ENCODE results near the gene ZNF777.

ZNF777 gene

DNA sequence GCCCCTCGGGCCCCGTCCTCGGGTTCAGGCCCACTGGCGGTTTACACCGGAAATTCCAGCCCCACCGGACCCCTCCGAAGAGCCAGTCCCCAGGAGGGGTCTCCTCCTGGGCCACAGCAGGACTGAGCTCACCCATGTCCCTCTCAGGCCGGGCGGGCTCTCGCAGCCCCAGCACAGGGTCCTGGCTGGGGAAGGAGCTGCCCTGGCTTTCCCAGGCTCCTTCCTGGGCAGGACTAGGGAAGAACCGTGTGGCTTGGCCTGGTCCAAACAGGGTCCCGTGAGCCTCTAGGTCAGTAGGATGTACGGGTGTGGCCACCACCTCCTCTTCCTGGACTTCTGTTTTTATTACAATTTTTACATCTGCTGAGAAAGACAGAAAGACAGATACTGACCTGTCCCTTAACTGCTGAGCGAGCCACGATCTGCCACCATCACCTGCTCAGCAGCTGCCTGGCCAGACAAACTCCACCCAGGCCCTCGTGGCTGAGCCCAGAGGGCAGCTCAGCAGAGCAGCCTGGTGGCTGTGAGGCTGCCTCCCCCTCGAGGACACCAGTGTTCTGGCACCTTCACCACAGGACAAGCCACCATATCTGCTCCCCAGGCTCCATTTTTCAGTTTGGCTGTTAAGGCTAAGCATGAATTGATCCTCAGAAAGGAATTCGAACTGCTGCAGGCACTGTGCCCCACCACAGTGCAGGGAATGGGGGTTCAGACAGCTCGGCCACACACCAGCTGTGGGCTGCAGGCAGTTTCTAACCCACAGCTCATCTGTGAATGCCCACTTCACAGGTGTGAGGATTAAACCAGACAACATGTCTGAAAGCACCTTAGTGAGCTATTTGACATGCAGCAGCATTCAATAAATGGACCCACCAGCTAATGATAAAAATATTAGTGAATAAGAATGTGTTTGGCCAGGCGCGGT lies 14.5 kb upstream of the ZNF777 start:
- WGBS, result 95% methylated on average over 21 of the region's 21 CpGs
- Histone ChIP-seq H3K36me3 (ENCODE audit: insufficient read depth, low read length) (peaks cover 58% of the 10 kb centered on the region), H3K4me1 (ENCODE audit: insufficient read depth, low read length) (peaks cover 6% of the 10 kb centered on the region; the same call in 1 of the 2 replicates), H3K4me3 (ENCODE audit: low read length) (no peak overlapping the region), H3K9me3 (ENCODE audit: insufficient read depth, low read depth, low read length) (peaks cover 17% of the 10 kb centered on the region), H3K27me3 (ENCODE audit: insufficient read depth, low read length) (no peaks in the 10 kb centered on the region), H3K9ac (ENCODE audit: low read depth, low read length) (no peak overlapping the region), H3K27ac (ENCODE audit: low read depth, low read length) (no peak overlapping the region)

GRCh38 chr7:149474309-149475120 lies 13.7 kb upstream of the ZNF777 start:
- Histone ChIP-seq H3K27ac (ENCODE audit: low read depth, low read length) (no peak overlapping the region), H3K9me3 (ENCODE audit: insufficient read depth, low read depth, low read length) (peaks cover 11% of the 10 kb centered on the region), H3K4me3 (ENCODE audit: low read length) (no peak overlapping the region), H3K36me3 (ENCODE audit: insufficient read depth, low read length) (peaks cover 51% of the 10 kb centered on the region), H3K27me3 (ENCODE audit: insufficient read depth, low read length) (no peaks in the 10 kb centered on the region), H3K4me1 (ENCODE audit: insufficient read depth, low read length) (peaks cover 6% of the 10 kb centered on the region; the same call in 1 of the 2 replicates), H3K9ac (ENCODE audit: low read depth, low read length) (no peak overlapping the region)
- WGBS, result 97% methylated on average over 77 of the region's 77 CpGs

- no peak overlapping the region for H3K4me3 ChIP-seq (ENCODE audit: low read length)
- no peak overlapping the region for H3K27ac ChIP-seq (ENCODE audit: low read depth, low read length)
- H3K4me1 ChIP-seq (ENCODE audit: insufficient read depth, low read length), result peaks cover 6% of the 10 kb centered on the region; the same call in 1 of the 2 replicates
- H3K27me3 ChIP-seq (ENCODE audit: insufficient read depth, low read length), result no peaks in the 10 kb centered on the region
- H3K36me3 ChIP-seq (ENCODE audit: insufficient read depth, low read length), result peaks cover 41% of the 10 kb centered on the region
- no peak overlapping the region for H3K9ac ChIP-seq (ENCODE audit: low read depth, low read length)
- no peaks in the 10 kb centered on the region for H3K9me3 ChIP-seq (ENCODE audit: insufficient read depth, low read depth, low read length)
- 95% methylated on average over 6 of the region's 6 CpGs for WGBS
Measured at GRCh38 chr7:149473251-149473650, 12.4 kb upstream of the ZNF777 start.

GRCh38 chr7:149471289-149471953 lies 10.6 kb upstream of the ZNF777 start:
- Histone ChIP-seq H3K27ac (ENCODE audit: low read depth, low read length) (no peak overlapping the region), H3K9me3 (ENCODE audit: insufficient read depth, low read depth, low read length) (no peaks in the 10 kb centered on the region), H3K36me3 (ENCODE audit: insufficient read depth, low read length) (peaks cover 31% of the 10 kb centered on the region), H3K27me3 (ENCODE audit: insufficient read depth, low read length) (no peaks in the 10 kb centered on the region), H3K4me3 (ENCODE audit: low read length) (no peak overlapping the region), H3K9ac (ENCODE audit: low read depth, low read length) (no peak overlapping the region), H3K4me1 (ENCODE audit: insufficient read depth, low read length) (no peaks in the 10 kb centered on the region)
- 93% methylated on average over 6 of the region's 6 CpGs for WGBS

DNA sequence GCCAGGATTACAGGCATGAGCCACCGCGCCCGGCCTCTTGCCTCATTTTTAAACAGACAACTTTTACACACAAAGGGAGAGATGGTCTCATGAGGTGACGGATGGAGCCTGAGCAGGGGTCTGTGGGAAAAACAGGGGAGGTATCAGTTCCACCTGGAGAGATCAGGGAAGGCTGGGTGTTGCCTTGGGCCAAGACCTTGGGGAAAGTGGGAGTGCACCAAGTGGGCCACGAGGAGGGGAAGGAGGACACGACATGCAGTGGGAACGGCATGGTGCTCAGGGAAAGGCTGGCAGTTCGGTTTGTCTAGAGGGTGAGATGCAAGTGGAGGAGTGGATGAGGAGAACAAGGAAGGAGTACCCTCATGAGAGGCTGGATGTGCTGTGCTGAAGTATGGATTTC lies 8.9 kb upstream of the ZNF777 start:
- no peak overlapping the region for H3K4me3 ChIP-seq (ENCODE audit: low read length)
- no peaks in the 10 kb centered on the region for H3K4me1 ChIP-seq (ENCODE audit: insufficient read depth, low read length)
- no peaks in the 10 kb centered on the region for H3K27me3 ChIP-seq (ENCODE audit: insufficient read depth, low read length)
- H3K27ac ChIP-seq (ENCODE audit: low read depth, low read length), result no peak overlapping the region
- H3K36me3 ChIP-seq (ENCODE audit: insufficient read depth, low read length), result peaks cover 23% of the 10 kb centered on the region
- no peak overlapping the region for H3K9ac ChIP-seq (ENCODE audit: low read depth, low read length)
- 95% methylated on average over 8 of the region's 8 CpGs for WGBS
- peaks cover 6% of the 10 kb centered on the region; the same call in 1 of the 2 replicates for H3K9me3 ChIP-seq (ENCODE audit: insufficient read depth, low read depth, low read length)

DNA sequence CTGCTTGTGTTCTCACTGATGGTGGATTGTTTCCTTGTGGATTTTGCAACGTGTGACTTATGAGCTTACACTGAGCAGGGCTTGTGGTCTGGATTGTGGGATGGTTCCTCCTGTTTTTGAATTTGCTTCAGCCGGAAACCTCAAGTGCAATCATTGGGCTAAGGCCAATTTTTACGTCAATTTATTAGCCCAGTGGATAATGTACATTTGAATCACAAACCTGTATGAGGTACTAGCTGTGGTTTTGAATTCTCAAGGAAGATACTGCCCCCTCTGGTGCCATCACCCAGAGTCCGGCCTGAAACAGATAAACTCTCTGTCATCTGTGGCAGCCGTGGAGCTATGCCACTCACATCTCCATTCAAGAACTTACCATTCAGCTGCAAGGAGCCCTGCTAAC lies 7.3 kb upstream of the ZNF777 start:
- 94% methylated on average over 5 of the region's 5 CpGs for WGBS
- Histone ChIP-seq H3K36me3 (ENCODE audit: insufficient read depth, low read length) (peaks cover 9% of the 10 kb centered on the region), H3K4me1 (ENCODE audit: insufficient read depth, low read length) (no peaks in the 10 kb centered on the region), H3K9ac (ENCODE audit: low read depth, low read length) (no peak overlapping the region), H3K27me3 (ENCODE audit: insufficient read depth, low read length) (no peaks in the 10 kb centered on the region), H3K4me3 (ENCODE audit: low read length) (no peak overlapping the region), H3K27ac (ENCODE audit: low read depth, low read length) (no peak overlapping the region), H3K9me3 (ENCODE audit: insufficient read depth, low read depth, low read length) (peaks cover 6% of the 10 kb centered on the region; the same call in 1 of the 2 replicates)

DNA sequence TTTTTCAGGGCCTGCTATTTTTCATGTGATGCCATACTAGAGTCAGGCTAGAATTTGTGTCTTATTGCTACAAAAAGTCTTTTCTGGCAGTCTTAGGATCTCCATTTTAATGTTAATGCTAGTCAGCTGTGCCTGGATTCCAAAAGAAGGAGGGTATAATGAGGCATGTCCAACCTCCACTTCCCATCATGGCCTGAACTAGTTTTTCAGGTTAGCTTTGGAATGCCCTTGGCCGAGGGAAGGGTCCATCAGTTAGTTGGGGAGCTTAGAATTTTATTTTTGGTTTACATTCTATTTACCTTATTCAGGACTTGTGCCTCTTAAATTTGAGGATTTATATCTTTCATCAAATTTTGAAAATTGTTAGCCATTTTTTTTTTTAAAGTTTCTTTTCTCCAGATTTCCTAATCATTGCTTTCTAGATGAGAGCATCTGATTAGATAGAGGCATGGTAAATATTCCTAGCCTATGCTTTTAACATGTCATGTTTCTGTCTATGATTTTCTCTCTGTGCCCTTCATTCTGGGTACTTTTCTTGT lies 6.5 kb upstream of the ZNF777 start:
- no peaks in the 10 kb centered on the region for H3K4me1 ChIP-seq (ENCODE audit: insufficient read depth, low read length)
- WGBS, result no CpG with 5 or more reads among the region's 1 CpG
- peaks cover 1% of the 10 kb centered on the region; the same call in 1 of the 2 replicates for H3K36me3 ChIP-seq (ENCODE audit: insufficient read depth, low read length)
- peaks cover 6% of the 10 kb centered on the region; the same call in 1 of the 2 replicates for H3K9me3 ChIP-seq (ENCODE audit: insufficient read depth, low read depth, low read length)
- H3K27me3 ChIP-seq (ENCODE audit: insufficient read depth, low read length), result peaks cover 6% of the 10 kb centered on the region
- H3K9ac ChIP-seq (ENCODE audit: low read depth, low read length), result no peak overlapping the region
- no peak overlapping the region for H3K4me3 ChIP-seq (ENCODE audit: low read length)
- H3K27ac ChIP-seq (ENCODE audit: low read depth, low read length), result no peak overlapping the region; the same call in 1 of the 2 replicates

GRCh38 chr7:149466364-149466763 lies 5.5 kb upstream of the ZNF777 start:
- no peaks in the 10 kb centered on the region for H3K4me1 ChIP-seq (ENCODE audit: insufficient read depth, low read length)
- peaks cover 16% of the 10 kb centered on the region for H3K27me3 ChIP-seq (ENCODE audit: insufficient read depth, low read length)
- H3K9me3 ChIP-seq (ENCODE audit: insufficient read depth, low read depth, low read length), result peaks cover 6% of the 10 kb centered on the region; the same call in 1 of the 2 replicates
- H3K4me3 ChIP-seq (ENCODE audit: low read length), result no peak overlapping the region
- H3K9ac ChIP-seq (ENCODE audit: low read depth, low read length), result no peak overlapping the region
- no peaks in the 10 kb centered on the region for H3K36me3 ChIP-seq (ENCODE audit: insufficient read depth, low read length)
- H3K27ac ChIP-seq (ENCODE audit: low read depth, low read length), result no peak overlapping the region

- no peak overlapping the region for H3K4me3 ChIP-seq (ENCODE audit: low read length)
- no peaks in the 10 kb centered on the region for H3K4me1 ChIP-seq (ENCODE audit: insufficient read depth, low read length)
- H3K27me3 ChIP-seq (ENCODE audit: insufficient read depth, low read length), result peaks cover 38% of the 10 kb centered on the region
- peaks cover 6% of the 10 kb centered on the region; the same call in 1 of the 2 replicates for H3K9me3 ChIP-seq (ENCODE audit: insufficient read depth, low read depth, low read length)
- H3K36me3 ChIP-seq (ENCODE audit: insufficient read depth, low read length), result no peaks in the 10 kb centered on the region
- WGBS, result no CpG with 5 or more reads among the region's 1 CpG
- no peak overlapping the region for H3K27ac ChIP-seq (ENCODE audit: low read depth, low read length)
- no peak overlapping the region for H3K9ac ChIP-seq (ENCODE audit: low read depth, low read length)
Measured at GRCh38 chr7:149463500-149464161, 2.8 kb upstream of the ZNF777 start.

- no peaks in the 10 kb centered on the region for H3K4me1 ChIP-seq (ENCODE audit: insufficient read depth, low read length)
- H3K36me3 ChIP-seq (ENCODE audit: insufficient read depth, low read length), result no peaks in the 10 kb centered on the region
- 92% methylated on average over 9 of the region's 9 CpGs for WGBS
- H3K4me3 ChIP-seq (ENCODE audit: low read length), result no peak overlapping the region
- H3K9me3 ChIP-seq (ENCODE audit: insufficient read depth, low read depth, low read length), result peaks cover 6% of the 10 kb centered on the region; the same call in 1 of the 2 replicates
- H3K27me3 ChIP-seq (ENCODE audit: insufficient read depth, low read length), result peaks cover 48% of the 10 kb centered on the region
- no peak overlapping the region for H3K9ac ChIP-seq (ENCODE audit: low read depth, low read length)
- no peak overlapping the region for H3K27ac ChIP-seq (ENCODE audit: low read depth, low read length)
Measured at GRCh38 chr7:149462101-149462520, 1.2 kb upstream of the ZNF777 start.
